Activated CD4-positive, CD25-positive, alpha-beta regulatory T cell treated with anti-CD3 and anti-CD28 coated beads, Interleukin-2, amount 50 U/mL, for 24 hours (primary cell): ENCODE measurements around the gene MMP17.

Experiments
- ATAC-seq, 2 donors: fragments of 150-1000 bp; cut with Tn5 transposase; one replicate each; pipeline ENCODE4 v1.10.0; 2021; ENCODE audit warnings: mild to moderate bottlenecking in 1 of 2, moderate library complexity in 1 of 2

MMP17 gene

GRCh38 chr12:131827961-131828534 is at the start of gene MMP17:
TSS of gene MMP17 (plus strand) at chr12:131828393. CDS start at chr12:131828495, 102 bp downstream.
- peak; percentile 63 to 65 for ATAC-seq

- no peak for ATAC-seq
Observed at GRCh38 chr12:131779027-131779426, 49.2 kb upstream of the MMP17 start.

DNA sequence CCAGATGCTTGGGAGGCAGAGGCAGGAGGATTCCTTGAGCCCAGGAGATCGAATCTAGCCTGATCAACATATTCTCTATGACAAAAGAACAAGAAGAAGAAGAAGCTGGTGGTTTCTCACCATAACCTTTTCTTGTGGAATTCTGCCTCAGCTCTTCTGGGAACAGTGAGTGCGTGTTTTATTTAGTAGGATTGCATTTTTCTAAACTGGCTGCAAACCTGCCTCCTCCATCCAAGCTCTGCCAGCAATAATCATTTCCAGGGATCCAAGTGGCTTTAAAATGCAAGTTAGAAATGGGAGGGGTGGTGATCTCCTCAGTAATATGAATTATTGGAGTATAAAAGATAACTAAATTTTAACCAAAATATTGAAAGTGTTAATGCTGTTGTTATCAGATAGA is 46.1 kb upstream of the MMP17 start:
- ATAC-seq: no peak

DNA sequence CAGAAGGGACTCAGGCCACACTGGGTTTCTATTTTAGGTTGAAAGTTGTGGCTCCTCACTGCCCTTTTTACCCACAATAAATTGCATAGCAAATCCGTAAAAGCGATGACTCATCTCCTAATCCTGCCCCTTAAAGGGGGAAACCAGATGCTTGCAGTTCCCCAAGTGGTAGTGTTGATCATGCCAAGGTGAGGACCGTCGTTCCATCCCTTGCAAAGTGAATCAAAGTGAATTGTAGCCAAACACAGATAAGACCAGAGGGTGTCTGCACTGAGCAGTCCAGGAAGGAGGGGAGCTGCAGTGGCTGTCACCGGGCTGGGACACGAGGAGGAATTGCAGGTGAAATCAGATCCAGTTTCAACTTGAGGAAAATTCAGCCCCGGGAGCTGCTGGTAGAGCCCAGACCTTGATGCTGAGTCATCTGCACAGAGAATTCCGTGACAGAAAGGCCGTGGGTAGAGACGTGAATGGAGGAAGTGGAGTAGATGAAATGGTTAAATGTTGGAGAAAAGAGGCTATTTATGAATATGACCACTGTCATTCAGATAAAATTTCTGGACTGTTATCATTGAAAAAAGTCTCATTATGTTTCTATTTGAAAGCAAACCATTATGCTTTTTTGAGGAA is 44.2 kb upstream of the MMP17 start:
- no peak for ATAC-seq

GRCh38 chr12:131784909-131785762 is 43.1 kb upstream of the MMP17 start:
- ATAC-seq: no peak

- ATAC-seq: no peak
Observed at GRCh38 chr12:131785763-131786330, 42.3 kb upstream of the MMP17 start.

GRCh38 chr12:131786331-131786730 is 41.9 kb upstream of the MMP17 start:
- no peak for ATAC-seq

DNA sequence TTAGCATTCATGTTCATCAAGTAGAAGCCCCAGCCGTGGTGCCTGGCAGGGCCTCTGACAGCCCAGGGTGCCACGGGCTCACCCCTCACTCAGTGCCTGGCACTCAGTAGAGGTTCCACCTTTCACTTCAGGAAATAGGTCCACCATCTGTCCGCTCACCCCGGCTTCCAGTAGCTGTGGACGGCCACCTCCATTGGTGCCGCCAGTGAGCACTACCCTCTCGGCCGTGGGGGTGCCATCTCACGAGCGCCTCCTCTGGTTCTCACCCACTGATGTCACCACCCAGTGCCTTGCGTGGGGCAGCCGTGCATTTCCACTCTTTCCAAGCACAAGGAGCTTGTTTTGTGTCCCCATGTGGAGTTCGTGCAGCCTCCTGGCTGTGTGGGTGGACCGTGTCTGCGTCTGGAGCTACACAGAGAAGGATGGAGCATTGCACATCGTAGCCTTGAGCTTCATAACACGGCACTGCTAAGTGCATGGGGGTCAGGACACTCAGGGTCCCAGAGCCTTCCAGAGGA is 41.0 kb upstream of the MMP17 start:
- no peak for ATAC-seq

DNA sequence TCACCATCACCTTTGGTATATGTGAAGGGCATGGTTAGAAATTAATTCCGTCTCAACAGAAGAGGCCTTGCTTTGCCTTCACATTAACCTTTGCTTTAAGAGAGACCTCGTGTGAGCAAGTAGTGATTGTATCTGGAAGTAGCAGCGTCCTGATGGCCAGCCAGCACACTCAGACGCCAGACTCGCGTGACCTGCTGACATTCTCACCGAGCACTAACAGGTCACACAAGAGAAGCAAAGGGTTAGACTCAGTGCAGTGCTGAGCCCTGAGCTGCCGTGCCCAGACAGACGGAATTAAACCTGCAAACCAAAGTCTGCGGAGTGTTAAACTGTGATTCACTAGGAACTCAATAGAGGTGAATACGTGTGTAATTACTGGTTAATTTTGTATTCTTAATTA is 40.1 kb upstream of the MMP17 start:
- no peak for ATAC-seq

DNA sequence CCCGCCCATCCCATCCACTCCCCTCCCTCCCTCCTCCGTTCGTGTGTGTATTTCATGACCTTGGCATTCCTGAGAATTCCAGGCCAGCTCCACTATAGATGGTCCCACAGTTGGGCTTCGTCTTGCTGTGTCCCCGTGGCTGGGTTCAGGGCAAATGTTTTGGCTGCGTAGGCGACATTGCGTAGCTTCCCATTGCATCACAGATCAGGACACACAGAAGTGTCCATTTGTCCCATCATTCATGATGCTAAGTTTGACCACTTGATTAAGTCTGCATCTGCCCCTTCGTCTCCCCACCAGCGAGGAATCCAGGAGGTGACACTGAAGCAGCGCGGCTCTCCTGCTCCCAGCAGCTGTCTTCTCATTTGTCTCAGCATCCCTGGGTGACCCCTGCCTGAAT is 38.6 kb upstream of the MMP17 start:
- ATAC-seq: no peak

DNA sequence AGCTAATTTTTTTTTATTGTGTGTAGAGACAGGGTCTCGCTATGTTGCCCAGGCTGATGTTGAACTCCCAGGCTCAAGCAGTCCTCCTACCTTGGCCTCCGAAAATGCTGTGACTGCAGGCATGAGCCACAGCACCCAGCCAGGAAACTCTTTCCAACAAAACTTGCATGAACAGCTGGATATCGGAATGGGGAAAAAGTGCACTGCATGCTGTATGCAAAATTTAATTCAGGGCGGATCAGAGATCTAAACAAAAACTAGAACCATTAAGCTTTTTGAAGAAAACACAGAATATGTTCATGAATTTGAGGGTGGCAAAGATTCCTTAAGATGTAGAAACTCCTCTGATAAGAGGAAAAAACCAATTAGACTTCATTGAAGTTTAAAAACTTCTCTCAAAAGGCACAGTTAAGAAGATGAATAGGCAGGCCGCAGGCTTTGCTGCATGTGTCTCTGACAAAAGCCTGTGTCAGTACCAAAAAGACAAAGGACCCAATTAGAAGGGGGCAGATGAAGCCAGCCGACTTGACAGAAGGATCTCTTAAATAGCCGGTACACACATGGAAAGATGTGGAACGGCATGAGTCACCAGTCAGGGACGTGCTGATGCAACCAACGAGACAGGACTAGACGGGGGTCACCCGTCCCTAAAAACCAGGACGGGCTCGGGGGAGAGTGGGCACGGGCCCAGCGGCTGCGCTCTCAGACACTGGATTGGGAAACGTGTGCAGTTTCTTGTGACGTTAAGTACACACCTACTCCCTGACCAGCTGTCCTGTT is 34.8 kb upstream of the MMP17 start:
- ATAC-seq: no peak

DNA sequence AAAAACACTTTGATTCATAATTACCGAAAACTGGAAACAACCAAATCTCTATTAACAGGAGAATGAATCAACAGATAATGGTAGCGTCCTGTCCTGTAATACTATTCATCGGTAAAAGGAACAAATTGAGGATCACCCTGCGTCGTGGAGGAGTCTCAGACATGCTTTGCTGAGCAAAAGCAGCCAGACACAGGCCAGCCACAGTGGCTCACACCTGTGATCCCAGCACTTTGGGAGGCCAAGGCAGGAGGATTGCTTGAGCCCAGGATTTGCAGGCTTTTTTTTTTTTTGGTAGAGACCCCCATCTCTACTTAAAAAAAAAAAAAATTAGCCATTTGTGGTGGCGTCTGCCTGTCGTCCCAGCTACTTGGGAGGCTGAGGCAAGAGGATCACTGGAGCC is 34.1 kb upstream of the MMP17 start:
- no peak for ATAC-seq

- ATAC-seq: no peak
Observed at GRCh38 chr12:131794573-131794972, 33.6 kb upstream of the MMP17 start.

DNA sequence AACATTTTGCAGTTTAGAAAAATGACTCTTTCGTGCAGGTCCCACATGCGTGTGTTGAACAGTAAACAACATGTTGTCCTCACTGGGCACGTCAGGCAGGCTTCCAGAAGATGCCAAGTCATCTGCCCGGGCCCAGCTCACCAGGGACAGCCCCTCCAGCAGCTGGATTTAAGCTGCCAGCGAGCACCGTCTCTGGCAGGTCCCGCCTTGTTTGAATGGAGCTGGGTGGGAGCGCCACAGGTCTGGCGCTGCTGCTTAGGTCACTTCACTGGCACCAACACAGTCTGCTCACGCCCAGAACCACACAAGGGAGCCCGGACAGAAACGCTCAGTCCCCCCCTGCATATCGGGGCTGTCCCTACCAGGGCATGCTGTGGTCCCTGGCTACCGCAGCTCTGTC is 33.1 kb upstream of the MMP17 start:
- no peak for ATAC-seq

DNA sequence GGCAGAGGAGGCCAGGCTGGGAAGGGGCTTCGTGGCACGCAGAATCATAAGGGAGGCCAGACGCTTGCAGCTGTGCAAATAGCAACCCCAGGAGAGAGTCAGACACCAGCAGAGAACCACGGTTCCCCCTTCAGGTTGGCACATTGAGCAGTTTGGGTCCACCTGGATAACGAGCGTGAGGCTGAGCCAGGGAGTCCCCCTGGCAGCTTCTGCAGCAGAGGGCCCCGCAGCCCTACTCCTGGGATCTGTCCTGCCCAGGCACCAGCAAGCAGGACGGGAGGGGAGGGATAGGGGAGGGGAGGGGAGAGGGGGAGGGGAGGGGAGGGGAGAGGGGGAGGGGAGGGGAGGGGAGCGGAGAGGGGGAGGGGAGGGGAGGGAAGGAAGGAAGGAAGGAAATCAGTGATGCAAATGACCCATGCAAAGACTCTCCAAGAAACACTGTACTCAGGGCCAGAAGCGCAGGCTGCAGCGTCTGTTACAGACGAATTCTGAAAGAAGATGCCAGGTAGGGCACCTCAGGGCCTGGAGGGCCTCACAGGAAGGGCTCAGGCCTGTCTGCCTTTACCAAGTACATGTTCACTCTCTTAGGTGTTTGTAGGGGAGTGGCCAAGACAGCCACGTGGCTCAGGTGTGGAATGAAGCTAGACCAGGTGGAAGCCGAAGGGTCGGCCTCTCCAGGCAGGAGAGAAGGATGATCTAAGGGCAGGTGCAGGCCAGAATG is 32.3 kb upstream of the MMP17 start:
- no peak for ATAC-seq

- ATAC-seq: no peak
Observed at GRCh38 chr12:131796411-131796736, 31.8 kb upstream of the MMP17 start.

DNA sequence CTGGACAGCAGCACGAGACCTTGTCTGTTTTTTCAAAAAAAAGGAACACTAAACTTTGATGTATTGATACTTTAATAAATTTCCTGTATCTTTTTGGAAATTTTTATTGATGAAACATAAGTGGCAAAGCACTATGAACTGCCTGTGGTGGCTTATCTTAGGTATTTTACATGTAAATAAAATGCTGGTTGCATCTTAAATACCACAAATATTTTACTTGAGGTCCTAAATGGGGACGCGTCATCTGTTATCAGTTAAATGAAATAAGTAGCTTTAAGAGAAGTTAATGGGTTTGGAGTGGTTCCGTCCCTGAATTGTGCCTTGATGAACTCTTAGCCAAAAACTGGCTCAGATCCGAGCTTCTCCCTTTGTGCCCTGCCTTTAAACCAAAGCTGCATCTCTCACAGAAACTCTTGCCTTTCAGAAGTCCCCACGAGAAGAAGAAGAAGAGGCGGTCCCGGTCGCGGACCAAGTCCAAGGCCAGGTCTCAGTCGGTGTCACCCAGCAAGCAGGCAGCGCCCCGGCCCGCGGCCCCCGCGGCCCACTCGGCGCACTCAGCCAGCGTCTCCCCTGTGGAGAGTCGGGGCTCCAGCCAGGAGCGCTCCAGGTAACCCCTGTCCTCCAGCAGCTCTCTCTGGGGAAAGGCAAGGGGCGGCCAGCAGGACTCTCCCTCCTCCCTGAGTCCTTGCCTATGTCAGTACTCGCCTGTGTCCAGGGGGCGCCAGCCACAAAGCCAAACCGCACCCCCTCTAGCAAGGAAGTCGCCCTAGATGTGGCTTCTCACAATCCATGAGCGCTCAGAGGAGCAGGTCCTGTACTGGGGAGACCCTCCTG is 31.2 kb upstream of the MMP17 start:
- no peak for ATAC-seq

DNA sequence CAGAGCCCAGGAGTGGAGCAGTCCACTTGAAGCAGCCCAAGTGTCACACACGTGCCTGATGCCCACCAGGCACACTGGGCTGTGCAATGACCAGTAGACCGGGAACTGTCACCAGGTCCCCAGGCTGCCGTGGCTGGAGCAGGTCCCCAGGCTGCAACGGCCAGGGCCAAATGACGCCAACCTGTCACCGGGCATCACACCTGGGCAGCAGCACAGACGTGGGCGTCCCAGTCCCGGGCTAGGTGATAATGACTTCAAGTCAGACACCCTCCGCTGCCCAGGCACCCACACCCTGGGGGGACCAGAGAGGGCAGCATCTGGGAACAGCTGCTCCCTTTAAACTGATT is 30.6 kb upstream of the MMP17 start:
- no peak for ATAC-seq

DNA sequence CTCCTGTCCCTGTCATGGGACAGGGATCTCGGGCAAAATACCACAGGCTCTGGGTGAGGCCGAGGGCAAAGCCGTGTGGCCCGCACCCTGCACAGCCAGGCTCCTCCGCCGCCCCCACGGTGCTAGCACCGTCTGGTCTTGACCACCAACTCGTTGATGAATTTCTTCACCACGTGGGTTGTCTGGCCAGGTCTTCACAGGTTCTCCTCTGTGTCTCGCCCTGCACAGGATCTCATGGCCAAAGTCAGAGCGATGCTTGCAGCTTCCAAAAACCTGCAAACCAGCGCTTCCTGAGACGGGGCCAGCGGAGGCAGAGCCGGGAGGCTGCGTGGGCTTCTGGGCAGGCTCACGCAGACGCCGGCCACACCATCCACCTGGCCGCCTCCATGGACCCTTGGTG is 29.0 kb upstream of the MMP17 start:
- ATAC-seq: no peak

- ATAC-seq: no peak
Observed at GRCh38 chr12:131799828-131800593, 28.2 kb upstream of the MMP17 start.
